ENCODE results near the gene CD79A.

GRCh38 chr19:41910240-41910991 is 33.3 kb downstream of the CD79A start:
- TF ChIP-seq CTCF (IDR thresholded peaks at IDR 0.05) (no peak), POLR2A (IDR thresholded peaks at IDR 0.05) (no peak)

Data from esophagus squamous epithelium (tissue), 4 donors.